GM23248 (cell line): Measurements from ENCODE around the gene RAB40B. TPM values are rescaled to one million over a fixed set of nuclear protein-coding genes. Genes with fewer than 3 reads are reported as not detected.

Experiments used
- DNase-seq: peaks from one replicate; pipeline ENCODE4 v3.0.0-alpha.2; 2015
- H2AFZ ChIP-seq: fragments of 200-600 bp; sonication (generic); 2 replicates; pipeline ENCODE4 v1.6.1; 2016; ENCODE audit warnings: antibody characterized with exemption
- H3F3A ChIP-seq: fragments of 200-600 bp; sonication (generic); 2 replicates; pipeline ENCODE4 v1.6.1; 2016; ENCODE audit warnings: mild to moderate bottlenecking, antibody characterized with exemption, mixed run types; ENCODE audit not compliant: insufficient read depth
- H3K27ac ChIP-seq: fragments of 200-600 bp; sonication (generic); 2 replicates; pipeline ENCODE4 v1.5.1; 2016; ENCODE audit warnings: mild to moderate bottlenecking
- H3K27me3 ChIP-seq: fragments of 200-600 bp; sonication (generic); replicated peaks from 2 replicates; pipeline ENCODE4 v1.6.1; 2016; ENCODE audit warnings: mild to moderate bottlenecking; ENCODE audit not compliant: insufficient read depth
- H3K36me3 ChIP-seq: fragments of 200-600 bp; sonication (generic); 2 replicates; pipeline ENCODE4 v1.6.1; 2016; ENCODE audit warnings: low read depth, mild to moderate bottlenecking
- H3K4me1 ChIP-seq: fragments of 200-600 bp; sonication (generic); 2 replicates; pipeline ENCODE4 v1.6.1; 2016; ENCODE audit warnings: mild to moderate bottlenecking; ENCODE audit not compliant: insufficient read depth
- H3K4me2 ChIP-seq: fragments of 200-600 bp; sonication (generic); one replicate; pipeline ENCODE4 v1.6.1; 2016; ENCODE audit warnings: mild to moderate bottlenecking; ENCODE audit not compliant: unreplicated experiment
- H3K4me3 ChIP-seq: fragments of 200-600 bp; sonication (generic); 2 replicates; pipeline ENCODE4 v1.5.1; 2016; ENCODE audit warnings: mild to moderate bottlenecking
- H3K79me2 ChIP-seq: fragments of 200-600 bp; sonication (generic); 2 replicates; pipeline ENCODE4 v1.6.1; 2016; ENCODE audit warnings: mild to moderate bottlenecking; ENCODE audit not compliant: insufficient read depth
- H3K9ac ChIP-seq: fragments of 200-600 bp; sonication (generic); 2 replicates; pipeline ENCODE4 v1.6.1; 2016; ENCODE audit warnings: mild to moderate bottlenecking
- H3K9me2 ChIP-seq: fragments of 200-600 bp; sonication (generic); 2 replicates; pipeline ENCODE4 v1.6.1; 2016; ENCODE audit warnings: mixed run types, mild to moderate bottlenecking, moderate library complexity; ENCODE audit not compliant: insufficient read depth
- H3K9me3 ChIP-seq: fragments of 200-600 bp; sonication (generic); one replicate; pipeline ENCODE4 v1.6.1; 2017; ENCODE audit warnings: low read depth
- H4K20me1 ChIP-seq: fragments of 200-600 bp; sonication (generic); 2 replicates; pipeline ENCODE4 v1.6.0; 2016; ENCODE audit not compliant: insufficient read depth
- EZH2 ChIP-seq: fragments of 200-600 bp; sonication (generic); IDR thresholded peaks from 2 replicates; pipeline ENCODE4 v1.6.1; 2018; ENCODE audit warnings: antibody characterized with exemption, mild to moderate bottlenecking; ENCODE audit not compliant: insufficient read depth, poor library complexity, severe bottlenecking
- EZH2phosphoT487 ChIP-seq: fragments of 200-600 bp; sonication (generic); IDR thresholded peaks from 2 replicates; pipeline ENCODE4 v1.6.1; 2018; ENCODE audit warnings: antibody characterized with exemption, moderate library complexity, mild to moderate bottlenecking, low read depth; ENCODE audit not compliant: insufficient read depth
- WGBS, 2 experiments: methylation state at CpG; one replicate each; pipeline ENCODE4 v1.1.6; 2015 to 2017; ENCODE audit warnings: low lambda C conversion rate in 2 of 2, low coverage in 1 of 2; ENCODE audit errors: missing lambda C conversion rate in 2 of 2; 5-methylcytosine and 5-hydroxymethylcytosine counted together
- in situ Hi-C: fragments of 300-500 bp; cut with MboI; formaldehyde crosslinking; loops from 2 replicates; pipeline ENCODE4 v1.15.0; 2020
- microRNA-seq: library from miRNA; unstranded; fragments of <30 nt; microRNA quantifications from one replicate; pipeline ENCODE4, GENCODE V29; 2016; ENCODE audit warnings: borderline number of aligned reads
- polyA plus RNA-seq: library from polyadenylated mRNA; unstranded; fragments of >200 nt; fragmentation: Nextera tagmentation; extraction: Ambion mirVana; gene quantifications from 2 replicates; pipeline ENCODE4 v1.2.1, GENCODE V29; 2016
- small RNA-seq: library from RNA; depleted of rRNA; stranded (forward); fragments of <200 nt; gene quantifications from one replicate; pipeline ENCODE3, GENCODE V24; 2014; ENCODE audit warnings: low read depth, low replicate concordance
- total RNA-seq: library from RNA; depleted of rRNA; stranded (reverse); fragments of >200 nt; shearing (Covaris generic); gene quantifications from 2 replicates; pipeline ENCODE4 v1.2.3, GENCODE V29; 2014; rRNA removed

RAB40B gene
- total and polyA plus RNA-seq, 2 experiments from 2014 or later, result 23.7 to 23.8 TPM

GRCh38 chr17:82605939-82606600, 92.4 kb downstream of the RAB40B start:
- peaks cover 25% of the 10 kb centered on the region; the same call in 1 of the 2 replicates for H3K79me2 ChIP-seq
- H3K4me3 ChIP-seq, result no peak overlapping the region
- H3K4me1 ChIP-seq, result 0 out of 2 replicates have a peak, but pooled peaks cover 3% of the 10 kb centered on the region
- no peaks in the 10 kb centered on the region for H3K9me2 ChIP-seq
- H3K36me3 ChIP-seq, result peaks cover 41% of the 10 kb centered on the region
- no peak overlapping the region for H2AFZ ChIP-seq
- H3K9me3 ChIP-seq, result no peaks in the 10 kb centered on the region
- TF ChIP-seq EZH2 (no peak), EZH2phosphoT487 (no peak)
- no peak overlapping the region for H3K4me2 ChIP-seq
- 83 to 87% methylated on average over 16 of the region's 16 CpGs for WGBS, 2 experiments
- no peak for DNase-seq
- no peak overlapping the region for H3K27ac ChIP-seq
- H3K27me3 ChIP-seq, result no peaks in the 10 kb centered on the region
- H3F3A ChIP-seq, result peaks cover 25% of the 10 kb centered on the region
- in situ Hi-C loops, result no loop called here
- H3K9ac ChIP-seq, result no peak overlapping the region
- no peaks in the 10 kb centered on the region for H4K20me1 ChIP-seq

Small RNAs within 50 kb of the gene (microRNA-seq; reads per million reads assigned to microRNA genes)
- not detected for gene MIR4525

Small RNAs within 50 kb of the gene (small RNA-seq; reads per million reads assigned to genes)
- not detected for gene MIR4525

Other genes with a start within 250 kb of the RAB40B start
- gene CYBC1, start 247.9 kb downstream of the RAB40B start, total RNA-seq, result 66.5 and 93.6 TPM in 2 replicates
- 54.0 and 58.3 TPM in 2 replicates for gene CYBC1, start 247.9 kb downstream of the RAB40B start, polyA plus RNA-seq
- 55.2 and 69.0 TPM in 2 replicates for gene NARF, start 240.0 kb downstream of the RAB40B start, total RNA-seq
- gene NARF, start 240.0 kb downstream of the RAB40B start, polyA plus RNA-seq, result 67.2 and 70.2 TPM in 2 replicates
- 38.4 and 43.0 TPM in 2 replicates for gene FOXK2, start 179.0 kb downstream of the RAB40B start, total RNA-seq
- 5.6 and 6.6 TPM in 2 replicates for gene FOXK2, start 179.0 kb downstream of the RAB40B start, polyA plus RNA-seq
- 87.3 and 118 TPM in 2 replicates for gene WDR45B, start 50.3 kb downstream of the RAB40B start, total RNA-seq
- gene WDR45B, start 50.3 kb downstream of the RAB40B start, polyA plus RNA-seq, result 87.8 and 91.6 TPM in 2 replicates
- 31.4 and 33.8 TPM in 2 replicates for gene FN3KRP, start 18.0 kb upstream of the RAB40B start, total RNA-seq
- gene FN3KRP, start 18.0 kb upstream of the RAB40B start, polyA plus RNA-seq, result 45.2 and 46.3 TPM in 2 replicates
- gene FN3K, start 36.9 kb upstream of the RAB40B start, total RNA-seq, result 0.11 TPM in 1 of 2 replicates, not detected in the other
- gene FN3K, start 36.9 kb upstream of the RAB40B start, polyA plus RNA-seq, result 1.0 TPM in 2 replicates
- 19.3 and 26.8 TPM in 2 replicates for gene TBCD, start 53.4 kb upstream of the RAB40B start, total RNA-seq
- gene TBCD, start 53.4 kb upstream of the RAB40B start, polyA plus RNA-seq, result 31.1 and 33.8 TPM in 2 replicates
- gene ZNF750, start 141.3 kb upstream of the RAB40B start, total RNA-seq, result not detected in 2 replicates
- 0.11 TPM in 1 of 2 replicates, not detected in the other for gene ZNF750, start 141.3 kb upstream of the RAB40B start, polyA plus RNA-seq